ENCODE results near the gene SUPV3L1. TPM values are rescaled to one million over a fixed set of nuclear protein-coding genes. Genes with fewer than 3 reads are reported as not detected.
"Not testable (repeated sequence)": the region's sequence is repeated elsewhere in the genome, so short reads cannot be mapped to it uniquely, and the experiment has no call there.

SUPV3L1 gene
- total and polyA plus RNA-seq, 4 donors, result 26.5 to 34.8 (median 31.9) TPM

DNA sequence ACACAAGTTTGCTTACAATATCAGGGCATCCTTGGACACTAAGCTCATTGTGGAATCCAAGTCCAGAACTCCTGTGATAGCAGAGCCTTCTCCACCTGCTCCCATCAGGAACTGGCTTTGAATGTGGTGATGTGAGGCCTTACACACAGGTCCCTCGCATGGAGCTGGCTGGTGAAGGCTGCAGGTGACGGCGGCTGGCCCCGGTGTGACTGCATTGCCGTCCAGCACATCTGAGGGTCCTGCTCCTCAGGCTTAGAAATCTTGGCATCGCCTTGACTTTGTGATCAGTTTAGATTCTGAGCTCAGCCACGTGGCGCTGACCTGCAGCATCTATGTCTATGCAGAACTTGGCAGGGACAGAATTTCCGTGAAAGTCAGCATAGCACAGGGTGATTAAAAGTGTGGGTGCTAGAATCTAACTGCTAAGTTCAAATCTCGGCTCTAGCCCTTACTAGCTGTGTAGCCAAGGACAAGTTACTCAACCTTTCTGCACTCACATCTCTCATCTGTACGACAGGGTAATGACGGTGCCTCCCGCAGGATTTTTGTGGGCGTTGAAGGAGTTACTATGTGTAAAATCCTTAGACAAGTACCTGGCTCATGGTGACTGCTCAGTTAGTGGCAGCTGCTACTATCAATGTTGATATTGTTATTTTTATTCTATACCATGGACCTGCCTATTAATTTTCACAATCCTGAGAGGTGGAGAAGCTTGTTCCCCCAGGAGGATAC lies 66.7 kb downstream of the SUPV3L1 start:
- Histone ChIP-seq H3K27me3 (ENCODE audit: control insufficient read depth, insufficient read depth, low read length) (peaks cover 5% of the 10 kb centered on the region), H3K4me1 (ENCODE audit: control insufficient read depth, insufficient read depth, low read length) (peaks cover 7% of the 10 kb centered on the region), H3K9me3 (ENCODE audit: control insufficient read depth, insufficient read depth, low read length) (no peaks in the 10 kb centered on the region), H3K27ac (ENCODE audit: low read depth, low read length) (no peak overlapping the region), H3K36me3 (ENCODE audit: control insufficient read depth, insufficient read depth, low read length) (peaks cover 7% of the 10 kb centered on the region), H3K4me3 (ENCODE audit: low read depth, low read length) (no peak overlapping the region)
- DNase-seq (ENCODE audit: low read depth in 4 of 6, low spot score in 6 of 6), result no peak
- over 99% methylated on average over 7 of the region's 14 CpGs for WGBS (ENCODE audit: insufficient coverage)

DNA sequence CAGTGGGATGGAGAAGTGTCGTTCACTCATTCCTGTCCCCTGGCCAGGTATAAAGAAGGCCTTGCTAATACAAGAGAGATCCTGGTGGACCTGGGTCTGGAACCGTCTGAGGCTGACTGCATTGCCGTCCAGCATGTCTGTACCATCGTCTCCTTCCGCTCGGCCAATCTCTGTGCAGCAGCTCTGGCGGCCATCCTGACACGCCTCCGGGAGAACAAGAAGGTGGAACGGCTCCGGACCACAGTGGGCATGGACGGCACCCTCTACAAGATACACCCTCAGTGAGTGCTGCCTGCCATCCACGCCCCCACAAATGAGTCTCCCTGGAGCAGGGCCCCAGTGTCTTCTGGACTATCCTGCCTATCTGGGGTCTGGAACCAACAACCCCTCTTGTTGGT lies 67.3 kb downstream of the SUPV3L1 start:
- peaks cover 7% of the 10 kb centered on the region for H3K36me3 ChIP-seq (ENCODE audit: control insufficient read depth, insufficient read depth, low read length)
- no peak overlapping the region for H3K4me3 ChIP-seq (ENCODE audit: low read depth, low read length)
- H3K27me3 ChIP-seq (ENCODE audit: control insufficient read depth, insufficient read depth, low read length), result peaks cover 5% of the 10 kb centered on the region
- H3K4me1 ChIP-seq (ENCODE audit: control insufficient read depth, insufficient read depth, low read length), result peaks cover 7% of the 10 kb centered on the region
- WGBS (ENCODE audit: insufficient coverage), result 96% methylated on average over 13 of the region's 13 CpGs
- peaks cover 2% of the 10 kb centered on the region for H3K9me3 ChIP-seq (ENCODE audit: control insufficient read depth, insufficient read depth, low read length)
- H3K27ac ChIP-seq (ENCODE audit: low read depth, low read length), result no peak overlapping the region
- no peak for DNase-seq (ENCODE audit: low read depth in 4 of 6, low spot score in 6 of 6)

DNA sequence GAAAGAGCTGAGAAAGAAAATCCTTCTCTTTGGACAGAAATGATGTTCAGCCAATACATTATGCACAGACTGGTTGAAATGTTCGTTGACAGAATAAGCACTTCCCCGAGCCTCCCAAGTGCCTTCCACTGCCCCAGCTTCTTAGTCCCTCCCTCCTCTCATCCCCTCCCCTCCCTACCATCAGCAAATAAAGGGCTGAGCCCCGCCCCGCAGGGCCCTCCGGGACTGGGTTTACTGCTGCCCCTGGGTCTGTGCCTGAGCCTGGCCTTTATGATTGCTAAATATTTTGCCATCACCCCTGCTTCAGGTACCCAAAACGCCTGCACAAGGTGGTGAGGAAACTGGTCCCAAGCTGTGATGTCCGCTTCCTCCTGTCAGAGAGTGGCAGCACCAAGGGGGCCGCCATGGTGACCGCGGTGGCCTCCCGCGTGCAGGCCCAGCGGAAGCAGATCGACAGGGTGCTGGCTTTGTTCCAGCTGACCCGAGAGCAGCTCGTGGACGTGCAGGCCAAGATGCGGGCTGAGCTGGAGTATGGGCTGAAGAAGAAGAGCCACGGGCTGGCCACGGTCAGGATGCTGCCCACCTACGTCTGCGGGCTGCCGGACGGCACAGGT lies 68.2 kb downstream of the SUPV3L1 start:
- Histone ChIP-seq H3K9me3 (ENCODE audit: control insufficient read depth, insufficient read depth, low read length) (peaks cover 2% of the 10 kb centered on the region), H3K27ac (ENCODE audit: low read depth, low read length) (no peak overlapping the region), H3K36me3 (ENCODE audit: control insufficient read depth, insufficient read depth, low read length) (peaks cover 7% of the 10 kb centered on the region), H3K4me3 (ENCODE audit: low read depth, low read length) (no peak overlapping the region), H3K4me1 (ENCODE audit: control insufficient read depth, insufficient read depth, low read length) (peaks cover 3% of the 10 kb centered on the region), H3K27me3 (ENCODE audit: control insufficient read depth, insufficient read depth, low read length) (peaks cover 5% of the 10 kb centered on the region)
- 80% methylated on average over 18 of the region's 24 CpGs for WGBS (ENCODE audit: insufficient coverage)
- no peak for DNase-seq (ENCODE audit: low read depth in 4 of 6, low spot score in 6 of 6)

DNA sequence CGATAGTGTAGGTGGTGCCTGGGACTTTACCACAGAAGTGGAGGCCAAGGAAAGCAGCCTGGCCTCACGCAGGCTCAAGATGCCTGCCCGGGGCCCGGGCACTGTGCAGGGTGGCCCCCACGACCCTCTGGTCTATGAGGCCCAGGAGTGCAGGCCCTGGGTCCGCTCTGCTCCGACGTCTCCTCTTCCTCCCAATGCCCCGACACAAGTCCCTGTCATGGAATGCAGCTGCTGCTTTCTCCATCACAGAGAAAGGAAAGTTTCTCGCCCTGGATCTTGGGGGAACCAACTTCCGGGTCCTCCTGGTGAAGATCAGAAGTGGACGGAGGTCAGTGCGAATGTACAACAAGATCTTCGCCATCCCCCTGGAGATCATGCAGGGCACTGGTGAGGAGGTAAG lies 70.0 kb downstream of the SUPV3L1 start:
- no peak overlapping the region for H3K27ac ChIP-seq (ENCODE audit: low read depth, low read length)
- no peak for DNase-seq (ENCODE audit: low read depth in 4 of 6, low spot score in 6 of 6)
- H3K27me3 ChIP-seq (ENCODE audit: control insufficient read depth, insufficient read depth, low read length), result peaks cover 5% of the 10 kb centered on the region
- peaks cover 2% of the 10 kb centered on the region for H3K9me3 ChIP-seq (ENCODE audit: control insufficient read depth, insufficient read depth, low read length)
- WGBS (ENCODE audit: insufficient coverage), result 94% methylated on average over 14 of the region's 14 CpGs
- no peaks in the 10 kb centered on the region for H3K4me1 ChIP-seq (ENCODE audit: control insufficient read depth, insufficient read depth, low read length)
- no peak overlapping the region for H3K4me3 ChIP-seq (ENCODE audit: low read depth, low read length)
- peaks cover 7% of the 10 kb centered on the region for H3K36me3 ChIP-seq (ENCODE audit: control insufficient read depth, insufficient read depth, low read length)

DNA sequence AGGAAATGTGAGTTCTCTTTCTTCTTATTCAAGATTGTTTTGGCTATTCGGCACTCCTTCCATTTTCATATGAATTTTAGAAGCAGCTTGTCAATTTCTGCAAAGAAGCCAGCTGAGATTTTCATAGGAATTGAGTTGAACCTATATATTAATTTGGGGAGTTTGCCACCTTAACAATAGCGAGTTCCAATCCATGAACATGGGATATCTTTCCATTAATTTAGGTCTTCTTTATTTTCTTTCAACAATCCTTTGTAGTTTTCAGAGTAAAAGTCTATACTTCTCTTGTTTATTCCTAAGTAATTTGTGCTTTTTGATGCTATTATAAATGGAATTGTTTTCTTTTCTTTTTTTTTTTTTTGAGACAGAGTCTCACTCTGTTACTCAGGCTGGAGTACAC lies 71.4 kb downstream of the SUPV3L1 start:
- no CpG with 5 or more reads among the region's 2 CpGs for WGBS (ENCODE audit: insufficient coverage)

DNA sequence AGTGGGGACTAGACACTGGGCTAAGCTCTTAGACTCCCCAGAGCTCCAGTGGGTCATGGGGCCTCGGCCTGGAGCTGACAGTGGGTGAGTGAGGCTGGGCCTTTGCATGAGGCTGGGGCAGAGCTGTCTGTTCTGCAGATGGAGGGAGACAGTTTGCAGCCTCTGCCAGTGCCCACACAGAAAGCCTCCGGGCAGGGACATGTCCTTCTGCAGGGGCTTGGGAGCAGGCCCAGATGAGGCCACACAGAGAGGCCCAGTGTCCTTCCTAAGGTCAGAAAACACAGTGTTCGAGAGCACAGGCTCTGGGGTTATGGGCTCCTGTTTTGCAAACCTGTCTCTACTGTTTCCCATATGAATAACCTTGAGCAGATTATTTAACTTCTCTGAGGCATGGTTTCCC lies 73.1 kb downstream of the SUPV3L1 start:
- no peak overlapping the region for H3K4me3 ChIP-seq (ENCODE audit: low read depth, low read length)
- peaks cover 2% of the 10 kb centered on the region for H3K27me3 ChIP-seq (ENCODE audit: control insufficient read depth, insufficient read depth, low read length)
- no peaks in the 10 kb centered on the region for H3K4me1 ChIP-seq (ENCODE audit: control insufficient read depth, insufficient read depth, low read length)
- peaks cover 2% of the 10 kb centered on the region for H3K9me3 ChIP-seq (ENCODE audit: control insufficient read depth, insufficient read depth, low read length)
- H3K36me3 ChIP-seq (ENCODE audit: control insufficient read depth, insufficient read depth, low read length), result peaks cover 5% of the 10 kb centered on the region
- DNase-seq (ENCODE audit: low read depth in 4 of 6, low spot score in 6 of 6), result no peak
- WGBS (ENCODE audit: insufficient coverage), result 80% methylated on average over 3 of the region's 3 CpGs
- H3K27ac ChIP-seq (ENCODE audit: low read depth, low read length), result no peak overlapping the region

More for the DNA sequence above, 71.4 kb downstream of the SUPV3L1 start:
- not testable (repeated sequence) for H3K4me3 ChIP-seq (ENCODE audit: low read depth, low read length); DNase-seq (ENCODE audit: low read depth in 4 of 6, low spot score in 6 of 6); H3K36me3 ChIP-seq (ENCODE audit: control insufficient read depth, insufficient read depth, low read length); H3K9me3 ChIP-seq (ENCODE audit: control insufficient read depth, insufficient read depth, low read length); H3K27ac ChIP-seq (ENCODE audit: low read depth, low read length); H3K27me3 ChIP-seq (ENCODE audit: control insufficient read depth, insufficient read depth, low read length); H3K4me1 ChIP-seq (ENCODE audit: control insufficient read depth, insufficient read depth, low read length)

DNA sequence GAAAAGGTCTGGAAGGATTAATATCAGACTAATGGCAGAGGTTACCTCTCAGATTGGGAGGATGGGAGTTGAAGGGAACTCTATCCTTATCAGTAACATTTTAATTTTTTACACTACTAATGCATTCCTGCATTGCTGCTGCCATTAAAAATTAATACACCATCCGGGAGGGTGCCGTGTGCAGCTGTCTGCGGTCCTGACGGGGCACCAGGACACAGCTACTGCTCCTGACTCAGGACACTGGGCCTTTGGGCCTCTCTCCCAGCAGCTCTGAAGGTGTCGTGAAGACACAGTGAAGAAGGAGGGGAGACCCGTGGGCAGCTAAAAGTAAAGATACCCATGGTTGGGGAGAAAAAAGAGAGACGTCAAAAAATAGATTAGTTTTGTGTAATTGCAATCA lies 74.8 kb downstream of the SUPV3L1 start:
- DNase-seq (ENCODE audit: low read depth in 4 of 6, low spot score in 6 of 6), result no peak
- H3K4me1 ChIP-seq (ENCODE audit: control insufficient read depth, insufficient read depth, low read length), result no peaks in the 10 kb centered on the region
- no peak overlapping the region for H3K4me3 ChIP-seq (ENCODE audit: low read depth, low read length)
- H3K27me3 ChIP-seq (ENCODE audit: control insufficient read depth, insufficient read depth, low read length), result no peaks in the 10 kb centered on the region
- peaks cover 2% of the 10 kb centered on the region for H3K9me3 ChIP-seq (ENCODE audit: control insufficient read depth, insufficient read depth, low read length)
- H3K27ac ChIP-seq (ENCODE audit: low read depth, low read length), result no peak overlapping the region
- no peaks in the 10 kb centered on the region for H3K36me3 ChIP-seq (ENCODE audit: control insufficient read depth, insufficient read depth, low read length)
- WGBS (ENCODE audit: insufficient coverage), result 77% methylated on average over 6 of the region's 7 CpGs

Other genes starting within 250 kb of the SUPV3L1 start
- gene DDX21, start 224.1 kb upstream of the SUPV3L1 start, total RNA-seq, result 10 to 100 TPM; 36.9 to 40.5 TPM
- 10 to 100 TPM; 26.6 to 31.7 TPM for gene DDX21, start 224.1 kb upstream of the SUPV3L1 start, polyA plus RNA-seq (ENCODE audit: insufficient read length in 2 of 2)
- gene KIFBP, start 191.4 kb upstream of the SUPV3L1 start, total RNA-seq, result 10 to 100 TPM; 44.2 to 51.9 TPM
- gene KIFBP, start 191.4 kb upstream of the SUPV3L1 start, polyA plus RNA-seq (ENCODE audit: insufficient read length in 2 of 2), result 10 to 100 TPM; 60.0 to 64.1 TPM
- 100 to 1,000 TPM in 1 of 2 donors, 10 to 100 TPM in 1; 75.7 to 280 TPM for gene SRGN, start 92.1 kb upstream of the SUPV3L1 start, total RNA-seq
- gene SRGN, start 92.1 kb upstream of the SUPV3L1 start, polyA plus RNA-seq (ENCODE audit: insufficient read length in 2 of 2), result 10 to 100 TPM; 21.5 to 27.5 TPM
- gene VPS26A, start 56.1 kb upstream of the SUPV3L1 start, total RNA-seq, result 10 to 100 TPM; 32.0 to 70.1 TPM
- 10 to 100 TPM; 46.9 to 53.1 TPM for gene VPS26A, start 56.1 kb upstream of the SUPV3L1 start, polyA plus RNA-seq (ENCODE audit: insufficient read length in 2 of 2)
- gene HKDC1, start 40.1 kb downstream of the SUPV3L1 start, total RNA-seq, result 1 to 10 TPM in 1 of 2 donors, under 1 TPM in 1; 0.89 to 1.5 TPM
- gene HKDC1, start 40.1 kb downstream of the SUPV3L1 start, polyA plus RNA-seq (ENCODE audit: insufficient read length in 2 of 2), result 1 to 10 TPM; 1.9 to 2.2 TPM
- gene HK1, start 98.3 kb downstream of the SUPV3L1 start, total RNA-seq, result 100 to 1,000 TPM in 1 of 2 donors, 10 to 100 TPM in 1; 53.9 to 109 TPM
- gene HK1, start 98.3 kb downstream of the SUPV3L1 start, polyA plus RNA-seq (ENCODE audit: insufficient read length in 2 of 2), result 100 to 1,000 TPM; 142 to 144 TPM
- under 1 TPM; 0.10 to 0.28 TPM for gene TACR2, start 236.7 kb downstream of the SUPV3L1 start, total RNA-seq
- gene TACR2, start 236.7 kb downstream of the SUPV3L1 start, polyA plus RNA-seq (ENCODE audit: insufficient read length in 2 of 2), result 1 to 10 TPM; 1.8 TPM